Fibroblast of lung (primary cell): ENCODE data around the gene TMPRSS5. TPM values are rescaled to one million over a fixed set of nuclear protein-coding genes. Genes with fewer than 3 reads are reported as not detected.

Experiments
- DNase-seq, 2 donors: peaks; one replicate each; pipeline versions ENCODE4 v3.0.0 to v3.0.0-alpha.2; 2010; ENCODE audit warnings: low read depth in 2 of 2
- H2AFZ ChIP-seq: 2 replicates; pipeline ENCODE4 v1.5.1; 2012; ENCODE audit warnings: low read length, control low read depth, inconsistent platforms
- H3K27ac ChIP-seq: 2 replicates; pipeline ENCODE4 v1.5.1; 2011; ENCODE audit warnings: low read length, control low read depth; ENCODE audit not compliant: insufficient read depth
- H3K27me3 ChIP-seq: 2 replicates; pipeline ENCODE4 v1.5.1; 2011; ENCODE audit warnings: mild to moderate bottlenecking, low read length; ENCODE audit not compliant: control insufficient read depth, insufficient read depth
- H3K36me3 ChIP-seq: 2 replicates; pipeline ENCODE4 v1.5.1; 2011; ENCODE audit warnings: low read length; ENCODE audit not compliant: control insufficient read depth, insufficient read depth
- H3K4me1 ChIP-seq: 2 replicates; pipeline ENCODE4 v1.5.1; 2011; ENCODE audit warnings: low read length; ENCODE audit not compliant: control insufficient read depth, insufficient read depth; ENCODE audit errors: extremely low read depth
- H3K4me2 ChIP-seq: 2 replicates; pipeline ENCODE4 v1.5.1; 2011; ENCODE audit warnings: low read length, control low read depth; ENCODE audit not compliant: insufficient read depth; ENCODE audit errors: extremely low read depth
- H3K4me3 ChIP-seq, 4 experiments: fragments of 200-600 bp in 1 of 4; sonication (generic) in 1 of 4; replicated peaks in 1 of 4; 2 replicates each; pipeline ENCODE4 v1.5.1; 2011 to 2016; ENCODE audit warnings: low read length in 4 of 4, low read depth in 3 of 4, mild to moderate bottlenecking in 3 of 4, control low read depth in 2 of 4, inconsistent platforms in 1 of 4, mixed read lengths in 1 of 4; ENCODE audit not compliant: insufficient read depth in 1 of 4; ENCODE audit errors: control extremely low read depth in 1 of 4
- H3K79me2 ChIP-seq: 2 replicates; pipeline ENCODE4 v1.5.1; 2012; ENCODE audit warnings: mild to moderate bottlenecking, low read length, inconsistent platforms; ENCODE audit not compliant: control insufficient read depth, insufficient read depth
- H3K9ac ChIP-seq: 2 replicates; pipeline ENCODE4 v1.5.1; 2011; ENCODE audit warnings: mild to moderate bottlenecking, low read length, control low read depth; ENCODE audit not compliant: insufficient read depth
- H3K9me3 ChIP-seq: 2 replicates; pipeline ENCODE4 v1.5.1; 2012; ENCODE audit warnings: low read depth, low read length; ENCODE audit not compliant: control insufficient read depth, insufficient read depth
- H4K20me1 ChIP-seq: 2 replicates; pipeline ENCODE4 v1.5.1; 2011; ENCODE audit warnings: low read length; ENCODE audit not compliant: control insufficient read depth, insufficient read depth; ENCODE audit errors: extremely low read depth
- EZH2 ChIP-seq: IDR thresholded peaks from 2 replicates; pipeline ENCODE4 v1.5.1; 2012; ENCODE audit warnings: low read length, control low read depth, mild to moderate bottlenecking; ENCODE audit errors: missing control alignments
- polyA plus RNA-seq, 2 donors: library from polyadenylated mRNA; depleted of rRNA in 1 of 2; stranded (reverse) in 1 of 2; unstranded in 1 of 2; fragments of >200 nt; gene quantifications; 2 replicates each; pipeline ENCODE4 v1.2.1, GENCODE V29; 2011 to 2012; ENCODE audit warnings: missing spikeins in 1 of 2
- total RNA-seq: library from RNA; depleted of rRNA; stranded (reverse); fragments of >200 nt; gene quantifications from 2 replicates; pipeline ENCODE4 v1.2.1, GENCODE V29; 2014
- TF ChIP-seq, protein P1 (sequence below), 2 donors: IDR thresholded peaks in 1 of 2; conservative IDR thresholded peaks in 1 of 2; 1 replicate in 1 of 2; 2 replicates in 1 of 2; pipeline ENCODE4 v1.5.1; 2011 to 2012; ENCODE audit warnings: low read length in 2 of 2, control low read depth in 1 of 2, inconsistent platforms in 1 of 2, low read depth in 1 of 2, mild to moderate bottlenecking in 1 of 2

The TMPRSS5 gene
- total and polyA plus RNA-seq, 2 donors (not counting 1 experiment from before 2014, with no cell fraction given): 0.08 to 0.17 TPM

- Histone ChIP-seq H2AFZ (no peak overlapping the region), H3K9ac (no peak overlapping the region), H3K4me1 (peaks cover 7% of the 10 kb centered on the region), H3K4me3 (no peak overlapping the region), H3K27me3 (no peaks in the 10 kb centered on the region), H3K4me2 (no peak overlapping the region), H3K79me2 (no peaks in the 10 kb centered on the region), H3K36me3 (no peaks in the 10 kb centered on the region), H3K9me3 (no peaks in the 10 kb centered on the region), H3K27ac (no peak overlapping the region), H4K20me1 (no peaks in the 10 kb centered on the region)
- DNase-seq: no peak
- TF ChIP-seq EZH2: no peak
- TF ChIP-seq, protein P1, sequence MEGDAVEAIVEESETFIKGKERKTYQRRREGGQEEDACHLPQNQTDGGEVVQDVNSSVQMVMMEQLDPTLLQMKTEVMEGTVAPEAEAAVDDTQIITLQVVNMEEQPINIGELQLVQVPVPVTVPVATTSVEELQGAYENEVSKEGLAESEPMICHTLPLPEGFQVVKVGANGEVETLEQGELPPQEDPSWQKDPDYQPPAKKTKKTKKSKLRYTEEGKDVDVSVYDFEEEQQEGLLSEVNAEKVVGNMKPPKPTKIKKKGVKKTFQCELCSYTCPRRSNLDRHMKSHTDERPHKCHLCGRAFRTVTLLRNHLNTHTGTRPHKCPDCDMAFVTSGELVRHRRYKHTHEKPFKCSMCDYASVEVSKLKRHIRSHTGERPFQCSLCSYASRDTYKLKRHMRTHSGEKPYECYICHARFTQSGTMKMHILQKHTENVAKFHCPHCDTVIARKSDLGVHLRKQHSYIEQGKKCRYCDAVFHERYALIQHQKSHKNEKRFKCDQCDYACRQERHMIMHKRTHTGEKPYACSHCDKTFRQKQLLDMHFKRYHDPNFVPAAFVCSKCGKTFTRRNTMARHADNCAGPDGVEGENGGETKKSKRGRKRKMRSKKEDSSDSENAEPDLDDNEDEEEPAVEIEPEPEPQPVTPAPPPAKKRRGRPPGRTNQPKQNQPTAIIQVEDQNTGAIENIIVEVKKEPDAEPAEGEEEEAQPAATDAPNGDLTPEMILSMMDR (conservative IDR thresholded peaks at IDR 0.05 in 1 of 2, IDR thresholded peaks at IDR 0.05 in 1 of 2; ENCODE audit: low read depth in 1 of 2, low read length in 2 of 2): no peak
Measured at GRCh38 chr11:113675565-113675964, 30.5 kb downstream of the TMPRSS5 start.

DNA sequence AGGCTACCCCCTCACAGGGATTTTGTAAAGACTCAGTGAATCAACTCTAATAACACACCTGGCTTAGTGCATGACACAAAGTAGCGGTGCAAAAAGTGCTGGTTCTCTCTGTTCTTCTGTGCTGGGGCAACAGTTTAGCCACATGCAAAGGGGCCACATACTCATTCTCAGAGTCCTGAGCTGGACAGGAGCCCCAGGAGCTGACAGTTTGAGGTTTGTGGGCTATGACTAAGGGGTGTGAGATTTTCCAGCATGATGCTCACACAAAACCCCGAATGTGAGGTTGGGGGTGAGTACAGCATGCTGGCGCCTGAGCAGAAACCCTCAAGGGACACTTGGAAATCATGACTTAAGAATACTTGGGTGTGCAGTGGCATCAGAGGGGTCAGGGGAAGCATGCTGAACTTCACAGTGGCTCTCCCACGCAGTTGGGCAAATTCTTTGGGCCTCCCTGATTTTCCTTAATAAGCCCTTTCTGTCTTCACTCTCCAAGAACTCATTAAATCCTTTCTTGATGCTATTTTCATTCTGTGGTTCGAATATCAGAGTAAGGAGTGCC lies 31.0 kb downstream of the TMPRSS5 start:
- no peak overlapping the region for H3K9ac ChIP-seq
- H3K36me3 ChIP-seq: no peaks in the 10 kb centered on the region
- H3K79me2 ChIP-seq: no peaks in the 10 kb centered on the region
- H4K20me1 ChIP-seq: no peaks in the 10 kb centered on the region
- H3K27ac ChIP-seq: no peak overlapping the region
- H3K27me3 ChIP-seq: no peaks in the 10 kb centered on the region
- TF ChIP-seq, protein P1 (conservative IDR thresholded peaks at IDR 0.05 in 1 of 2, IDR thresholded peaks at IDR 0.05 in 1 of 2; ENCODE audit: low read depth in 1 of 2, low read length in 2 of 2): no peak
- no peak for TF ChIP-seq EZH2
- no peak overlapping the region for H3K4me3 ChIP-seq
- H2AFZ ChIP-seq: no peak overlapping the region
- peak; percentile 62 to 99 for DNase-seq
- H3K4me1 ChIP-seq: peaks cover 7% of the 10 kb centered on the region
- H3K9me3 ChIP-seq: no peaks in the 10 kb centered on the region
- H3K4me2 ChIP-seq: no peak overlapping the region

GRCh38 chr11:113674397-113674685 lies 31.8 kb downstream of the TMPRSS5 start:
- no peaks in the 10 kb centered on the region for H3K36me3 ChIP-seq
- peak in 1 of 2 donors; percentile 28 for DNase-seq
- no peaks in the 10 kb centered on the region for H3K79me2 ChIP-seq
- TF ChIP-seq, protein P1 (conservative IDR thresholded peaks at IDR 0.05 in 1 of 2, IDR thresholded peaks at IDR 0.05 in 1 of 2; ENCODE audit: low read depth in 1 of 2, low read length in 2 of 2): no peak
- TF ChIP-seq EZH2: no peak
- H3K9me3 ChIP-seq: no peaks in the 10 kb centered on the region
- no peak overlapping the region for H2AFZ ChIP-seq
- peaks cover 7% of the 10 kb centered on the region for H3K4me1 ChIP-seq
- no peak overlapping the region for H3K27ac ChIP-seq
- no peaks in the 10 kb centered on the region for H3K27me3 ChIP-seq
- no peak overlapping the region for H3K4me3 ChIP-seq
- H4K20me1 ChIP-seq: no peaks in the 10 kb centered on the region
- H3K9ac ChIP-seq: no peak overlapping the region
- no peak overlapping the region for H3K4me2 ChIP-seq
